GM15510 (cell line): Measurements from ENCODE around the gene COL1A2.

Experiments
- POLR2A ChIP-seq: IDR thresholded peaks from 3 replicates; pipeline ENCODE4 v1.6.1; 2011; ENCODE audit warnings: borderline replicate concordance; ENCODE audit not compliant: insufficient read length; ENCODE audit errors: extremely low read depth

COL1A2 gene

GRCh38 chr7:94414980-94415379 is 20.3 kb downstream of the COL1A2 start:
- TF ChIP-seq POLR2A = no peak

GRCh38 chr7:94417306-94417705 is 22.6 kb downstream of the COL1A2 start:
- TF ChIP-seq POLR2A = no peak

- no peak for TF ChIP-seq POLR2A
These were observed 23.2 kb downstream of the COL1A2 start for GRCh38 chr7:94417901-94418300.

GRCh38 chr7:94418851-94419250 is 24.2 kb downstream of the COL1A2 start:
- TF ChIP-seq POLR2A = no peak

GRCh38 chr7:94420328-94420727 is 25.6 kb downstream of the COL1A2 start:
- TF ChIP-seq POLR2A = no peak

- no peak for TF ChIP-seq POLR2A
These were observed 27.0 kb downstream of the COL1A2 start for GRCh38 chr7:94421681-94422080.

GRCh38 chr7:94422136-94422535 is 27.4 kb downstream of the COL1A2 start:
- no peak for TF ChIP-seq POLR2A

- TF ChIP-seq POLR2A = no peak
These were observed 28.2 kb downstream of the COL1A2 start for GRCh38 chr7:94422827-94423460.

- TF ChIP-seq POLR2A = no peak
These were observed 29.4 kb downstream of the COL1A2 start for GRCh38 chr7:94423863-94424735.

- no peak for TF ChIP-seq POLR2A
These were observed 30.9 kb downstream of the COL1A2 start for GRCh38 chr7:94425546-94425945.

GRCh38 chr7:94426980-94427875 is 32.5 kb downstream of the COL1A2 start:
- no peak for TF ChIP-seq POLR2A

- TF ChIP-seq POLR2A = no peak
These were observed 34.5 kb downstream of the COL1A2 start for GRCh38 chr7:94429153-94429552.

- TF ChIP-seq POLR2A = no peak
These were observed 36.5 kb downstream of the COL1A2 start for GRCh38 chr7:94431176-94431575.

GRCh38 chr7:94431619-94432280 is 37.1 kb downstream of the COL1A2 start:
- no peak for TF ChIP-seq POLR2A
